Activated CD8-positive, alpha-beta memory T cell treated with anti-CD3 and anti-CD28 coated beads, Interleukin-2, amount 50 U/mL, for 24 hours (primary cell): Measurements from ENCODE around the gene FBN3.

ENCODE experiments used
- DNase-seq: peaks from one replicate; pipeline ENCODE4 v3.0.0-alpha.2; 2020; ENCODE audit errors: extremely low read depth

The FBN3 gene

DNA sequence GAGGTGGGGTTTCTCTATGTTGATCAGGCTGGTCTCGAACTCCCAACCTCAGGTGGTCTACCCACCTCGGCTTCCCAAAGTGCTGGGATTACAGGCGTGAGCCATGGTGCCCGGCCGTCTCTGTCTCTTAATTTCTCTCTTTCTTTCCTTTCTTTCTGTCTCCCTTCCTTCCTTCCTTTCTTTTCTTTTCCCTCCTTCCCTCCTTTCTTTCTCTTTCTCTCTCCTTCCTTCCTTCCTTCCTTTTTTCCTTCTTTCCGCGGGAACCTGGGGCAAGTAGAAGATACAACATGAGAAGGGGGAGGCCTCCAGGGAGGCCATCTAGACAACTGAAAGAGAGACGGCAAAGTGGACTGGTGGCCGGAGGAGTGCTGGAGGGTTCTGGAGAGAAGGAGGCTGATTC lies 128.7 kb downstream of the FBN3 start:
- no peak for DNase-seq

DNA sequence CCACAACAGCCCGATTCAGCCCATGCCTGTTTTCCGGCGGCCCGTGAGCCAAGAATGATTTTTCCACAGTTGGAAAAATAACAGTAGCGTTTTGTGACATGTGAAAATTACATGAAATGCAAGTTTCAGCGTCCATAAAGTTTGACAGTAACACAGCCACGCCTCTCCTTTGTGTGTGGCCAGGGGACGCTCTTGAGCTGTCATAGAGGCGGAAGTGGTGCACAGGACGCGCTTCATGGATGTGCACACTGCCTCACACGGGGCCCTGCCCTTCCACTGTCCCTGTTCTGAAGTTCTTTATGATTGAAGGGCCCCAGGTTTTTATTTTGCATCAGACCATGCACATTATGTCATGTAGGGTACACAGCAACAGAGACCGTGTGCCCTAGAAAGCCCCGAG lies 131.6 kb downstream of the FBN3 start:
- DNase-seq = no peak
